ENCODE data around the gene ADORA2B. TPM values are rescaled to one million over a fixed set of nuclear protein-coding genes. Genes with fewer than 3 reads are reported as not detected.
A peak's percentile ranks its signal among the peaks of the same experiment; 100 is the strongest.

Gene ADORA2B
- total RNA-seq, 1 experiment from 2014 or later, result 21.7 TPM

GRCh38 chr17:15966183-15966878, 21.4 kb downstream of the ADORA2B start:
- Mint-ChIP-seq H3K4me1 (ENCODE audit: insufficient read depth, unreplicated experiment) (peaks cover 33% of the 10 kb centered on the region), H3K36me3 (ENCODE audit: insufficient read depth, unreplicated experiment) (peaks cover 12% of the 10 kb centered on the region), H3K9me3 (ENCODE audit: unreplicated experiment) (no peaks in the 10 kb centered on the region), H3K27me3 (ENCODE audit: insufficient read depth, unreplicated experiment) (no peaks in the 10 kb centered on the region), H3K4me3 (ENCODE audit: unreplicated experiment) (peak overlapping the region; percentile 50), H3K27ac (ENCODE audit: low read depth, unreplicated experiment) (peak overlapping the region; percentile 27)
- CTCF ChIA-PET, result interaction anchor here (1.0 kb wide), 1 partner anchor 16 kb away, joined by 4 read pairs; no protein-coding TSS in a partner anchor
- DNase-seq (ENCODE audit: unreplicated experiment), result peak; percentile 47
- POLR2A ChIA-PET, result interaction anchor here (0.8 to 5.3 kb wide), 5 partner anchors 13 to 316 kb away, joined by 3 to 51 read pairs (median 4); partner anchors contain the start of genes ADORA2B, TTC19 and ZSWIM7
- no peak for TF ChIP-seq CTCF (IDR thresholded peaks at IDR 0.05; ENCODE audit: unreplicated experiment)
- intact Hi-C loops (cut with micrococcal nuclease), result no loop called here
- no TSS peak for BruUV-seq (replicated peaks)

- peak overlapping the region; percentile 27 for H3K27ac Mint-ChIP-seq (ENCODE audit: low read depth, unreplicated experiment)
- CTCF ChIA-PET, result no interaction called here
- POLR2A ChIA-PET, result interaction anchor here (0.8 to 5.3 kb wide), 4 partner anchors 14 to 317 kb away, joined by 3 to 51 read pairs (median 4); partner anchors contain the start of genes ADORA2B, TTC19 and ZSWIM7
Measured at GRCh38 chr17:15966879-15967248, 21.9 kb downstream of the ADORA2B start.

GRCh38 chr17:15967706-15968399, 22.9 kb downstream of the ADORA2B start:
- CTCF ChIA-PET, result no interaction called here
- Mint-ChIP-seq H3K36me3 (ENCODE audit: insufficient read depth, unreplicated experiment) (peaks cover 12% of the 10 kb centered on the region), H3K4me1 (ENCODE audit: insufficient read depth, unreplicated experiment) (peaks cover 33% of the 10 kb centered on the region), H3K4me3 (ENCODE audit: unreplicated experiment) (no peak overlapping the region), H3K27me3 (ENCODE audit: insufficient read depth, unreplicated experiment) (no peaks in the 10 kb centered on the region), H3K9me3 (ENCODE audit: unreplicated experiment) (no peaks in the 10 kb centered on the region), H3K27ac (ENCODE audit: low read depth, unreplicated experiment) (no peak overlapping the region)
- POLR2A ChIA-PET, result interaction anchor here (0.6 to 1.3 kb wide), 2 partner anchors 27 to 30 kb away, joined by 3 to 4 read pairs; no protein-coding TSS in a partner anchor
- intact Hi-C loops (cut with micrococcal nuclease), result no loop called here
- no TSS peak for BruUV-seq (replicated peaks)
- no peak for TF ChIP-seq CTCF (IDR thresholded peaks at IDR 0.05; ENCODE audit: unreplicated experiment)
- DNase-seq (ENCODE audit: unreplicated experiment), result no peak

More at GRCh38 chr17:15966879-15967248, 21.9 kb downstream of the ADORA2B start:
- peaks cover 33% of the 10 kb centered on the region for H3K4me1 Mint-ChIP-seq (ENCODE audit: insufficient read depth, unreplicated experiment)
- DNase-seq (ENCODE audit: unreplicated experiment), result peak; percentile 49
- intact Hi-C loops (cut with micrococcal nuclease), result no loop called here
- no peaks in the 10 kb centered on the region for H3K9me3 Mint-ChIP-seq (ENCODE audit: unreplicated experiment)
- peak overlapping the region; percentile 50 for H3K4me3 Mint-ChIP-seq (ENCODE audit: unreplicated experiment)
- no peaks in the 10 kb centered on the region for H3K27me3 Mint-ChIP-seq (ENCODE audit: insufficient read depth, unreplicated experiment)
- no peak for TF ChIP-seq CTCF (IDR thresholded peaks at IDR 0.05; ENCODE audit: unreplicated experiment)
- no TSS peak for BruUV-seq (replicated peaks)
- peaks cover 12% of the 10 kb centered on the region for H3K36me3 Mint-ChIP-seq (ENCODE audit: insufficient read depth, unreplicated experiment)

GRCh38 chr17:15969463-15969862, 24.5 kb downstream of the ADORA2B start:
- H3K9me3 Mint-ChIP-seq (ENCODE audit: unreplicated experiment), result no peaks in the 10 kb centered on the region
- H3K4me3 Mint-ChIP-seq (ENCODE audit: unreplicated experiment), result no peak overlapping the region
- CTCF ChIA-PET, result no interaction called here
- POLR2A ChIA-PET, result interaction anchor here (0.7 to 0.8 kb wide), 2 partner anchors 14 to 402 kb away, joined by 3 read pairs; no protein-coding TSS in a partner anchor
- H3K27ac Mint-ChIP-seq (ENCODE audit: low read depth, unreplicated experiment), result no peak overlapping the region
- intact Hi-C loops (cut with micrococcal nuclease), result no loop called here
- peaks cover 16% of the 10 kb centered on the region for H3K36me3 Mint-ChIP-seq (ENCODE audit: insufficient read depth, unreplicated experiment)
- no TSS peak for BruUV-seq (replicated peaks)
- TF ChIP-seq CTCF (IDR thresholded peaks at IDR 0.05; ENCODE audit: unreplicated experiment), result no peak
- H3K27me3 Mint-ChIP-seq (ENCODE audit: insufficient read depth, unreplicated experiment), result no peaks in the 10 kb centered on the region
- peaks cover 36% of the 10 kb centered on the region for H3K4me1 Mint-ChIP-seq (ENCODE audit: insufficient read depth, unreplicated experiment)
- no peak for DNase-seq (ENCODE audit: unreplicated experiment)

Measured in MCF 10A (cell line).